Tongue (tissue), 2 donors: ENCODE results near the gene ADAM19. TPM values are rescaled to one million over a fixed set of nuclear protein-coding genes. Genes with fewer than 3 reads are reported as not detected.
A peak's percentile ranks its signal among the peaks of the same experiment; 100 is the strongest.
"Not testable (repeated sequence)": the region's sequence is repeated elsewhere in the genome, so short reads cannot be mapped to it uniquely, and the experiment has no call there.

Experiments used
- DNase-seq: peaks from one replicate; pipeline ENCODE4 v3.0.0-alpha.2; 2015
- total RNA-seq: library from RNA; depleted of rRNA; stranded (reverse); fragments of >200 nt; gene quantifications from one replicate; pipeline ENCODE4 v1.2.3, GENCODE V29; 2014

ADAM19 gene
- total RNA-seq, 1 donor from 2014 or later = 16.5 TPM

- DNase-seq = no peak
These were observed 114.4 kb downstream of the ADAM19 start for GRCh38 chr5:157460921-157461792.

- no peak for DNase-seq
These were observed 115.6 kb downstream of the ADAM19 start, which contains the start of gene NIPAL4 for GRCh38 chr5:157459715-157460599. NIPAL4 (plus strand) TSS chr5:157460213; CDS start chr5:157460321, 108 bp downstream.

GRCh38 chr5:157458835-157459234 is 116.7 kb downstream of the ADAM19 start:
- no peak for DNase-seq

- no peak for DNase-seq
These were observed 118.2 kb downstream of the ADAM19 start for GRCh38 chr5:157457391-157457790.

GRCh38 chr5:157456301-157456700 is 119.3 kb downstream of the ADAM19 start:
- no peak for DNase-seq

- DNase-seq = no peak
These were observed 120.5 kb downstream of the ADAM19 start for GRCh38 chr5:157455057-157455456.

- DNase-seq = no peak
These were observed 121.3 kb downstream of the ADAM19 start for GRCh38 chr5:157454273-157454672.

GRCh38 chr5:157451806-157452205 is 123.8 kb downstream of the ADAM19 start:
- no peak for DNase-seq

GRCh38 chr5:157450024-157450423 is 125.6 kb downstream of the ADAM19 start:
- no peak for DNase-seq

GRCh38 chr5:157449011-157449723 is 126.4 kb downstream of the ADAM19 start:
- DNase-seq = peak; percentile 58

- DNase-seq = no peak
These were observed 128.4 kb downstream of the ADAM19 start for GRCh38 chr5:157447201-157447637.

- no peak for DNase-seq
These were observed 129.1 kb downstream of the ADAM19 start for GRCh38 chr5:157446412-157446935.

- no peak for DNase-seq
These were observed 129.7 kb downstream of the ADAM19 start for GRCh38 chr5:157445745-157446411.

GRCh38 chr5:157444224-157444623 is 131.4 kb downstream of the ADAM19 start:
- DNase-seq = no peak

GRCh38 chr5:157443041-157443549 is 132.5 kb downstream of the ADAM19 start:
- peak; percentile 83 for DNase-seq

GRCh38 chr5:157434096-157434495 is 141.5 kb downstream of the ADAM19 start:
- no peak for DNase-seq

- peak; percentile 82 for DNase-seq
These were observed 143.9 kb downstream of the ADAM19 start for GRCh38 chr5:157431544-157432200.

- not testable (repeated sequence) for DNase-seq
These were observed 145.7 kb downstream of the ADAM19 start for GRCh38 chr5:157429920-157430319.
